AG04449 (cell line): Measurements from ENCODE around the gene SEZ6.

Source experiments
- CTCF ChIA-PET: fragments of 350-600 bp; formaldehyde crosslinking; extraction: SDS; loops from one replicate; lab custom pipeline; 2021; ENCODE audit warnings: antibody characterized with exemption; lab: Yijun Ruan, JAX
- POLR2A ChIA-PET: fragments of 400-600, 350-600 bp; formaldehyde crosslinking; extraction: SDS; loops from one replicate; lab custom pipeline; 2020; ENCODE audit warnings: antibody characterized with exemption, inconsistent platforms; lab: Yijun Ruan, JAX
- DNase-seq: peaks from one replicate; pipeline ENCODE4 v3.0.0-alpha.2; 2010; ENCODE audit warnings: low read depth, low spot score
- H3K4me3 ChIP-seq: 2 replicates; pipeline ENCODE4 v1.5.1; 2011; ENCODE audit warnings: low read depth, mild to moderate bottlenecking, control low read depth, low read length
- TF ChIP-seq, protein P1 (sequence below): IDR thresholded peaks from one replicate; pipeline ENCODE4 v1.5.1; 2011; ENCODE audit warnings: mild to moderate bottlenecking, moderate library complexity, low read length, control low read depth, inconsistent platforms; ENCODE audit not compliant: insufficient read depth; ENCODE audit errors: missing control alignments

The SEZ6 gene

GRCh38 chr17:28993645-28994426, 12.0 kb downstream of the SEZ6 start:
- H3K4me3 ChIP-seq, result no peak overlapping the region
- ChIA-PET POLR2A (interaction anchor here (0.7 kb wide), 1 partner anchor 21 kb away, joined by 3 read pairs; no protein-coding TSS in a partner anchor), CTCF (interaction anchor here (1.1 to 1.6 kb wide), 4 partner anchors 20 to 122 kb away, joined by 3 to 6 read pairs (median 4); no protein-coding TSS in a partner anchor)
- no peak for DNase-seq
- TF ChIP-seq, protein P1, sequence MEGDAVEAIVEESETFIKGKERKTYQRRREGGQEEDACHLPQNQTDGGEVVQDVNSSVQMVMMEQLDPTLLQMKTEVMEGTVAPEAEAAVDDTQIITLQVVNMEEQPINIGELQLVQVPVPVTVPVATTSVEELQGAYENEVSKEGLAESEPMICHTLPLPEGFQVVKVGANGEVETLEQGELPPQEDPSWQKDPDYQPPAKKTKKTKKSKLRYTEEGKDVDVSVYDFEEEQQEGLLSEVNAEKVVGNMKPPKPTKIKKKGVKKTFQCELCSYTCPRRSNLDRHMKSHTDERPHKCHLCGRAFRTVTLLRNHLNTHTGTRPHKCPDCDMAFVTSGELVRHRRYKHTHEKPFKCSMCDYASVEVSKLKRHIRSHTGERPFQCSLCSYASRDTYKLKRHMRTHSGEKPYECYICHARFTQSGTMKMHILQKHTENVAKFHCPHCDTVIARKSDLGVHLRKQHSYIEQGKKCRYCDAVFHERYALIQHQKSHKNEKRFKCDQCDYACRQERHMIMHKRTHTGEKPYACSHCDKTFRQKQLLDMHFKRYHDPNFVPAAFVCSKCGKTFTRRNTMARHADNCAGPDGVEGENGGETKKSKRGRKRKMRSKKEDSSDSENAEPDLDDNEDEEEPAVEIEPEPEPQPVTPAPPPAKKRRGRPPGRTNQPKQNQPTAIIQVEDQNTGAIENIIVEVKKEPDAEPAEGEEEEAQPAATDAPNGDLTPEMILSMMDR, result no peak

DNA sequence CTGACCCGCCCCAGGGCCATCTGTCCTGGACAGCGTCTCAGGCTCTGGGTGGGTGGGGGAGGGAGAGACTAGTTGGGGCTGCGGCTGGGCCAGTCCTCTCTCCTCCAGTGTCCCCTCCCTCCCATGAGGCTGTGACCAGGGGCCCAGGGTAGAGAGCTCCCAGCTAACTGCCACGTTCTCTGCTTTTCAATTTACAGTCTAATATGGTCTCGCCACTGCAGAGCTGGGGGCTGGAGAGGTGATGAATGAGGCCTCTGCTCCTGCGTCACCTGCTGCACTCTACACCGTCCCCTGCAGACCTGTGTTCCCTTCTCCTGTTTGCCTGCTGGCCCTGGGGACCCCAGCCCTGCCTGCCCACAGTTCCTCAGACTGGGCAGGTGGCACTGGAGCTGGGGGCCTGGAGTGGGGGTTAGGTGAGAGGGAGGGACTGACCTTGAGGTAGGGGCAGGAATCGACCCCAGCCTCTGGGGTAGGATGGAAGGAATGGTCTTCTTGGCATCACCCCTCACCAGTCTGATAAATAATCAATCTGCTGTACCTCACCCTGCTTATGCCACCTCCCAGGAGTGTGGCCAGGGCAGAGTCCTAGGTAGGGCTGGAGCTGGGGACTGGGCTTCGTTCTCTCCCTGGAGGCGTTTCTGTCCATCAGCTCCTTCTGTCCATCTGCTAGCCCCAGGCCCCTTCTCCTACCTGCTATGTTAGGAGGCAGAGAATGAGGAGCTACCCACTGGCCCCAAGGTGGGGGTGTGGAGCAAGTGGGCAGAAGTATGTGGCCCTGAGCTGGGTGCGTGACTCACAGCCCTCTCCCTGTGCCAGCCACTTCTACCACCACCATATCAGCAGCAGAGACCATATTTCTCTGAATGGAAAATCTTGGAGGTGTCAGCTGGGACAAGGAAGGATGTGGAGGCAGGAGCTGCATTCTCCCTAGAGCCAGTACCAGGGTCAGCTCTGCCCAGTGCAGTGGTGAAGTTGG, 12.9 kb downstream of the SEZ6 start:
- TF ChIP-seq, protein P1, result no peak
- POLR2A ChIA-PET, result interaction anchor here (0.7 kb wide), 1 partner anchor 20 kb away, joined by 3 read pairs; no protein-coding TSS in a partner anchor

DNA sequence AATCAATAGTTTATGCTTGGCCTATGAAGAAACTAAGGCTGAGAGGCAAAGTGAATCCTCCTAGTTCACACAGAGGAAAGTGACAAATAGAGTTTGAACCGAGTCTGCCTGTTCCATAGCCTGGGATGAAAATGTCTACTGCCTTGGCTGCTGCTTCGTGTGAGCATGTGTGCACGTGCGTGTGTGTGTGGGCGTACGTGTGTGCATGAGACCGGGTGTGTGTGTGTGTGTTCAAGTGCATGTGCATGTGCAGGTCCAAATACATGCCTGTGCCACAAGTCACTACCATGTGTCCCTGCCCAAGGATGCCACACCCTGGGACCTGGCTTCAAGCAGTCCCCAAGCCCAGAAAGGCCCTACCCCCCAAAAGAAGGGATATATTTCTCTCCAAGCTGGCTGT, 13.6 kb downstream of the SEZ6 start:
- no peak for DNase-seq
- TF ChIP-seq, protein P1, result no peak
- H3K4me3 ChIP-seq, result no peak overlapping the region
- CTCF ChIA-PET, result interaction anchor here (1.2 to 1.3 kb wide), 2 partner anchors 11 to 39 kb away, joined by 3 read pairs; no protein-coding TSS in a partner anchor
- POLR2A ChIA-PET, result no interaction called here

More for the DNA sequence above, 12.9 kb downstream of the SEZ6 start:
- DNase-seq, result no peak
- H3K4me3 ChIP-seq, result no peak overlapping the region
- CTCF ChIA-PET, result interaction anchor here (1.1 to 1.6 kb wide), 6 partner anchors 12 to 123 kb away, joined by 3 to 6 read pairs (median 4); no protein-coding TSS in a partner anchor

DNA sequence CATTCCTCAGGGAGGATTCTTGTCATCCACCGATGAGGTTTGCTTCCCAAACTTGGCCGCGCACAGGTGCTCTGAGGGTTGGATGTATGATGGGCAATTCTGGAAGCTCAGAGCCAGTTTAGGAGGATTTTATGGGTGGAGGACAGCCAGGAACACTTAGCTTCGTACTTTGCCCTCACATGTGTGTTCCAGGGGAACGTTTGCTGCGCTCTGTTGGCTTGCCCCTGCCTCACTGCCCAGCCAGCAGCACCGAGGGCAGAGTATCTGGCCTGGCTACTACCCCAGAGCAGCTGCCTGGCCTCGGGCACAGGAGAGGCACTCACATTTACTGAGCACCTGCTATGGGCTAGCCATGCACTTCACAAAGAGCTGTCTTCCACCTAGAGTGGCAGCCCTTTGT, 14.1 kb downstream of the SEZ6 start:
- TF ChIP-seq, protein P1, result no peak
- POLR2A ChIA-PET, result no interaction called here
- no peak overlapping the region for H3K4me3 ChIP-seq
- DNase-seq, result no peak
- CTCF ChIA-PET, result interaction anchor here (1.2 kb wide), 1 partner anchor 11 kb away, joined by 3 read pairs; no protein-coding TSS in a partner anchor

DNA sequence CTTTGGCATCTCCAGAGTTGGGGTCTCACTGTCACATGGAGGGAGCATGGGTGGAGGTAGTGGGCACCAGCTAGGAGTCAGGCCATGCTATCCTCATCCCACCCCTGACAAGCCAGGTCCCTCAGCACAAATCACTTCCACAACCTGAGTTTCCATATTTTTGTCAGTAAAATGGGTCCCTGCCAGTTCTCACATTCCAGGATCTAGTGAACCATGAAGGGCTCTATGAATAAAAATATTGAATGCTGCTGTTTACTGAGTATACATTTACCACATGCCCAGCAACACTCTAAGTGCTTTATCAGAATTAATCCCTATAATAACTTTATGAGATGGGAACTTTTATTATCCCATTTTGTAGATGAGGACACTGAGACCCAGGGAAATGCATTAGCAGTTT, 16.8 kb downstream of the SEZ6 start:
- CTCF ChIA-PET, result interaction anchor here (1.0 kb wide), 1 partner anchor 93 kb away, joined by 3 read pairs; no protein-coding TSS in a partner anchor
- no peak overlapping the region for H3K4me3 ChIP-seq
- TF ChIP-seq, protein P1, result no peak
- POLR2A ChIA-PET, result no interaction called here
- no peak for DNase-seq
